ENCODE measurements around the gene NPBWR2. TPM values are rescaled to one million over a fixed set of nuclear protein-coding genes. Genes with fewer than 3 reads are reported as not detected.
A peak's percentile ranks its signal among the peaks of the same experiment; 100 is the strongest.

Gene NPBWR2
- total and polyA plus RNA-seq, 4 donors = not detected

DNA sequence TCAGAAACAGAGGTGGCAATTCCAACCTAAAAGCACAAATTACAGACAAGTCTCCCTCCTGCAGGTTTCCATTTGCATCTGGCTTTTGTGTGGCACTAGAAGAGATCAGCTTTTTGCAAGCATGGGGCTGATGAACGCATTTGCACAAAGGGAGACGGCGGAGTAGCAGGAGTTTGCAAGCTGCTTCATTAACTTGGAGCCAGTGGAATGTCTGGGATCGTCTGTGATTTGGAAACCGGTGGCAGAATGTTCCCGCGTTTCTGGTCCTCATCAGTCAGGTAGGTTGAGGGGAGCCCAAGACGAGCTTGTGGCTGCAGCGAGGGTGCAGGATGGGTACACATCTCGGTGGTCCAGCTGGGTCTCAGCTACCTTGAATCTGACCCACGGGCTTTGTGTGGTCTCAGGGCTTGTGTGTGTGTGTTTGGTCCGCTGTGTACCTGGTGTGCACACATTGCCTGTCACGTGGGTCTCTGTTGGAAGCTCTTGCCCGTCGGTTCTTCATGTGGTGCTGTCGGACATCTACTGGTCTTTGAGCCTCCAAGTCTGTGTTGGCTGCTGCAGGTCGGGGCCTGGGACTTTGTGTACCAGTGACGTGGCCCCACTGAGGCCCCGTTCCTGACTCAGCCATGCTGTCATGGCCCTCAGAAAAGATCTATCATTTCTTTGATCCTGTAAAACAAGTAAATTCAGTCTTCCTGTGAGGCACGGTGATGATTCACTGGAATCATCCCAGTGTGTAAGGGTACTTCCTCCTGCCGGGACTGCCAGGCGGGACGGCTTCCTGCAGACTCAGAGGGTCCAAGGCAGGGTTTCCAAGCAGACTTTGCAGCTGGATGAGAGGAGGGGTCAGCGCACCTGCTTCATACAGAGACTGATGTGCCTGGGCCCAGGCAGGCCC lies 44.5 kb upstream of the NPBWR2 start:
- no peak overlapping the region for H3K27ac ChIP-seq (ENCODE audit: low read depth in 1 of 2, low read length in 2 of 2)
- intact Hi-C loops (cut with DNase I) = no loop called here
- DNase-seq = peak in 1 of 2 donors; percentile 27
- H3K9me3 ChIP-seq (ENCODE audit: control insufficient read depth, low read length) = no peaks in the 10 kb centered on the region
- H3K36me3 ChIP-seq (ENCODE audit: control insufficient read depth in 1 of 2, insufficient read depth in 2 of 2, low read length in 1 of 2) = no peaks in the 10 kb centered on the region
- H3K4me1 ChIP-seq (ENCODE audit: control insufficient read depth in 1 of 2, insufficient read depth in 2 of 2, low read length in 2 of 2) = no peaks in the 10 kb centered on the region
- no peak for ATAC-seq (ENCODE audit: low FRiP score)
- no peaks in the 10 kb centered on the region for H3K27me3 ChIP-seq (ENCODE audit: control insufficient read depth in 1 of 2, insufficient read depth in 2 of 2, low read length in 1 of 2)
- no peak overlapping the region for H3K4me3 ChIP-seq (ENCODE audit: low read length in 2 of 2)
- WGBS, 2 donors = 69 to 74% methylated on average over 24 of the region's 24 CpGs

GRCh38 chr20:64150756-64151632 lies 43.6 kb upstream of the NPBWR2 start:
- WGBS, 2 donors = 70 to 72% methylated on average over 13 of the region's 13 CpGs
- Histone ChIP-seq H3K27me3 (ENCODE audit: control insufficient read depth in 1 of 2, insufficient read depth in 2 of 2, low read length in 1 of 2) (no peaks in the 10 kb centered on the region), H3K36me3 (ENCODE audit: control insufficient read depth in 1 of 2, insufficient read depth in 2 of 2, low read length in 1 of 2) (no peaks in the 10 kb centered on the region), H3K27ac (ENCODE audit: low read depth in 1 of 2, low read length in 2 of 2) (no peak overlapping the region), H3K4me3 (ENCODE audit: low read length in 2 of 2) (no peak overlapping the region), H3K4me1 (ENCODE audit: control insufficient read depth in 1 of 2, insufficient read depth in 2 of 2, low read length in 2 of 2) (no peaks in the 10 kb centered on the region), H3K9me3 (ENCODE audit: control insufficient read depth, low read length) (no peaks in the 10 kb centered on the region)
- no peak for ATAC-seq (ENCODE audit: low FRiP score)
- DNase-seq = peak; percentile 28 to 31
- intact Hi-C loops (cut with DNase I) = no loop called here

DNA sequence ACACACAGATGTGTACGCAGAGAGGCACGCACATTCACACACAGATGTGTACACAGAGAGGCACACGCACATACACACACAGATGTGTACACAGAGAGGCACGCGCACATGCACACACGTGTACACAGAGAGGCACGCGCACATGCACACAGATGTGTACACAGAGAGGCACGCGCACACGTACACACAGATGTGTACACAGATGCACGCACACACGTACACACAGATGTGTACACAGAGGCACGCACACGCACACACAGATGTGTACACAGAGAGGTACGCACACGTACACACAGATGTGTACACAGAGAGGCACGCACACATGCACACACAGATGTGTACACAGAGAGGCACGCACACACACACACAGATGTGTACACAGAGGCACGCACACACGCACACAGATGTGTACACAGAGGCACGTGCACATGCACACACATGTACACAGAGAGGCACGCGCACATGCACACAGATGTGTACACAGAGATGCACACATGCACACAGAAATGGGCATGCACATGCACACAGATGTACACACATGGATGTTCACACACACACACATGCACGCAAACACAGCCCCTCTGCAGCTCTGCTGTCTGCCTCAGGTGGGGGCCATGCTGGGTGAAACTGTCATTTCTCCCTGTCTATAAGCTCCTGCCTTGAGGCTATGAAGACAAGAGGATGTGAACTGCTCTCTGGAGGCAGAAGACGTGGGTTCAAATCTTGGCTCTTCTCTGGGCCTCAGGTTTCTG lies 42.6 kb upstream of the NPBWR2 start:
- Histone ChIP-seq H3K4me3 (ENCODE audit: low read length in 2 of 2) (no peak overlapping the region), H3K27me3 (ENCODE audit: control insufficient read depth in 1 of 2, insufficient read depth in 2 of 2, low read length in 1 of 2) (no peaks in the 10 kb centered on the region), H3K4me1 (ENCODE audit: control insufficient read depth in 1 of 2, insufficient read depth in 2 of 2, low read length in 2 of 2) (no peaks in the 10 kb centered on the region), H3K27ac (ENCODE audit: low read depth in 1 of 2, low read length in 2 of 2) (no peak overlapping the region), H3K36me3 (ENCODE audit: control insufficient read depth in 1 of 2, insufficient read depth in 2 of 2, low read length in 1 of 2) (no peaks in the 10 kb centered on the region), H3K9me3 (ENCODE audit: control insufficient read depth, low read length) (no peaks in the 10 kb centered on the region)
- no peak for ATAC-seq (ENCODE audit: low FRiP score)
- intact Hi-C loops (cut with DNase I) = no loop called here
- 91 to 94% methylated on average over 26 of the region's 26 CpGs for WGBS, 2 donors
- peak; percentile 16 to 20 for DNase-seq

- intact Hi-C loops (cut with DNase I) = no loop called here
- H3K9me3 ChIP-seq (ENCODE audit: control insufficient read depth, low read length) = no peaks in the 10 kb centered on the region
- no peaks in the 10 kb centered on the region for H3K36me3 ChIP-seq (ENCODE audit: control insufficient read depth in 1 of 2, insufficient read depth in 2 of 2, low read length in 1 of 2)
- DNase-seq (peak in 1 of 2 donors; percentile 27), ATAC-seq (ENCODE audit: low FRiP score) (no peak)
- H3K4me3 ChIP-seq (ENCODE audit: low read length in 2 of 2) = no peak overlapping the region
- H3K4me1 ChIP-seq (ENCODE audit: control insufficient read depth in 1 of 2, insufficient read depth in 2 of 2, low read length in 2 of 2) = no peaks in the 10 kb centered on the region
- 89 to 93% methylated on average over 7 of the region's 7 CpGs for WGBS, 2 donors
- H3K27me3 ChIP-seq (ENCODE audit: control insufficient read depth in 1 of 2, insufficient read depth in 2 of 2, low read length in 1 of 2) = no peaks in the 10 kb centered on the region
- no peak overlapping the region for H3K27ac ChIP-seq (ENCODE audit: low read depth in 1 of 2, low read length in 2 of 2)
Observed at GRCh38 chr20:64149141-64149540, 41.8 kb upstream of the NPBWR2 start.

DNA sequence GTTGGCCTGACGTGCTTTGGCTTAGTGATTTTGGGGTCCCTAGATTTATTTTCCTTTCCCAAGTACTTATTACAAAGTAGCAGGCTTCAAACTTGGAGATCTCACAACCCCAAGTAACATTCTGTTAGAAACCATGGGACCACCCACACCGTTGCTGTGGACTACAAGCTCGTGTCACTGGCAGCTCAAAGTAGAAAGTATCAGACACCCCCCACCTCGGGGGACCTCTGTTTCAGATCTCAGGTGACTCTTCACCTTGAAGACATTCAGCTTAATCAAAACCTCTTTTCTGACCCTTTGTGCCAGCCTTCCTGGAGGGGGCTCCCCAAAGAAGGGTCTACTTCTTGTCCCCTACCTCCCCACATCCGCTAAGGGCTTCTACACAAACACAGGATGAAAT lies 41.2 kb upstream of the NPBWR2 start:
- Histone ChIP-seq H3K27me3 (ENCODE audit: control insufficient read depth in 1 of 2, insufficient read depth in 2 of 2, low read length in 1 of 2) (no peaks in the 10 kb centered on the region), H3K4me3 (ENCODE audit: low read length in 2 of 2) (no peak overlapping the region), H3K27ac (ENCODE audit: low read depth in 1 of 2, low read length in 2 of 2) (no peak overlapping the region), H3K9me3 (ENCODE audit: control insufficient read depth, low read length) (no peaks in the 10 kb centered on the region), H3K4me1 (ENCODE audit: control insufficient read depth in 1 of 2, insufficient read depth in 2 of 2, low read length in 2 of 2) (no peaks in the 10 kb centered on the region), H3K36me3 (ENCODE audit: control insufficient read depth in 1 of 2, insufficient read depth in 2 of 2, low read length in 1 of 2) (no peaks in the 10 kb centered on the region)
- 64 to 71% methylated on average over 5 of the region's 5 CpGs for WGBS, 2 donors
- intact Hi-C loops (cut with DNase I) = no loop called here
- DNase-seq (peak; percentile 6 to 14), ATAC-seq (ENCODE audit: low FRiP score) (no peak)

GRCh38 chr20:64146936-64147477 lies 39.6 kb upstream of the NPBWR2 start:
- Histone ChIP-seq H3K4me1 (ENCODE audit: control insufficient read depth in 1 of 2, insufficient read depth in 2 of 2, low read length in 2 of 2) (no peaks in the 10 kb centered on the region), H3K4me3 (ENCODE audit: low read length in 2 of 2) (no peak overlapping the region), H3K36me3 (ENCODE audit: control insufficient read depth in 1 of 2, insufficient read depth in 2 of 2, low read length in 1 of 2) (no peaks in the 10 kb centered on the region), H3K27ac (ENCODE audit: low read depth in 1 of 2, low read length in 2 of 2) (no peak overlapping the region), H3K9me3 (ENCODE audit: control insufficient read depth, low read length) (no peaks in the 10 kb centered on the region), H3K27me3 (ENCODE audit: control insufficient read depth in 1 of 2, insufficient read depth in 2 of 2, low read length in 1 of 2) (no peaks in the 10 kb centered on the region)
- intact Hi-C loops (cut with DNase I) = no loop called here
- ATAC-seq (ENCODE audit: low FRiP score) (no peak), DNase-seq (peak; percentile 8 to 50)
- WGBS, 2 donors = 75 to 79% methylated on average over 12 of the region's 12 CpGs

DNA sequence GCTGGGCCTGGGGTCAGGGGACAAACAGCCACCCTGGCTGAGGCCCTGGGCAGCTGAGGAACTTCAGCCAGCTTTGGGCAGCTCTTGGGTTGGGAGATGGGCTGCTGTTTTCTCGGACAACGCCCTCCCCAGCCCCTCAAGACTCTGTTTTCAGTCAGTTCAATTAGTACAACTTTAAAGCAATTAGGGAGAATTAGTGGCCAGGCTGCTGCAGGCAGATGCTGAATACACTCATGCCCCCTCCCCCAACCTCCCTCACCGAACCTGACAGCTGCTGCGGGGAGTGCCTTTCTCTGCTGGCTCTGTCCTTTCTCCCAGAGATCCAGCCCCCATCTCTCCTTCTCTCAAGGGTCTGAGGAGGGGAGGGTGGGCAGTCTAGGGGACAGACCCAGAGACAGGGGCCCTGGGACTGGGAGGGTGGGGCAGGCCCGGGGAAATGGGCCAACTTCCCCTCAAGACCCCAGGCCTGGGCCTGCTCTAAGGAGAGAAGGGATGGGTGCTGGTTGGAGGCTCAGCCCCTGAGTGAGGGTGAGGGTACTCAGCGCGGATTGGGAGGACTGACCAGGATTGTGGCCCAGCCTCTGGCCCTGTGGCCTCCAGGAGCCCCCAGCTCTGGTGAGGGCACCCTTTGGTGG lies 39.1 kb upstream of the NPBWR2 start:
- 63 to 76% methylated on average over 7 of the region's 7 CpGs for WGBS, 2 donors
- no peak overlapping the region for H3K27ac ChIP-seq (ENCODE audit: low read depth in 1 of 2, low read length in 2 of 2)
- H3K27me3 ChIP-seq (ENCODE audit: control insufficient read depth in 1 of 2, insufficient read depth in 2 of 2, low read length in 1 of 2) = no peaks in the 10 kb centered on the region
- H3K4me1 ChIP-seq (ENCODE audit: control insufficient read depth in 1 of 2, insufficient read depth in 2 of 2, low read length in 2 of 2) = no peaks in the 10 kb centered on the region
- intact Hi-C loops (cut with DNase I) = no loop called here
- no peak overlapping the region for H3K4me3 ChIP-seq (ENCODE audit: low read length in 2 of 2)
- H3K9me3 ChIP-seq (ENCODE audit: control insufficient read depth, low read length) = no peaks in the 10 kb centered on the region
- DNase-seq (peak; percentile 17 to 43), ATAC-seq (ENCODE audit: low FRiP score) (no peak)
- no peaks in the 10 kb centered on the region for H3K36me3 ChIP-seq (ENCODE audit: control insufficient read depth in 1 of 2, insufficient read depth in 2 of 2, low read length in 1 of 2)
